ENCODE measurements around the gene RAD51B.

Gene RAD51B

GRCh38 chr14:68604822-68605221, 785.2 kb downstream of the RAD51B start:
- Mint-ChIP-seq H3K4me1 (peaks cover 10% of the 10 kb centered on the region), H3K4me3 (no peak overlapping the region), H3K27me3 (no peaks in the 10 kb centered on the region), H3K36me3 (peaks cover 7% of the 10 kb centered on the region), H3K27ac (no peak overlapping the region), H3K9me3 (no peaks in the 10 kb centered on the region)
- ATAC-seq (ENCODE audit: low read depth) = no peak
- DNase-seq (ENCODE audit: low spot score in 2 of 2) = no peak

GRCh38 chr14:68606176-68606575, 786.6 kb downstream of the RAD51B start:
- no peak overlapping the region for H3K27ac Mint-ChIP-seq
- no peaks in the 10 kb centered on the region for H3K9me3 Mint-ChIP-seq
- H3K4me3 Mint-ChIP-seq = no peak overlapping the region
- ATAC-seq (ENCODE audit: low read depth) (no peak), DNase-seq (ENCODE audit: low spot score in 2 of 2) (no peak)
- H3K36me3 Mint-ChIP-seq = peaks cover 7% of the 10 kb centered on the region
- peaks cover 10% of the 10 kb centered on the region for H3K4me1 Mint-ChIP-seq
- no peaks in the 10 kb centered on the region for H3K27me3 Mint-ChIP-seq

DNA sequence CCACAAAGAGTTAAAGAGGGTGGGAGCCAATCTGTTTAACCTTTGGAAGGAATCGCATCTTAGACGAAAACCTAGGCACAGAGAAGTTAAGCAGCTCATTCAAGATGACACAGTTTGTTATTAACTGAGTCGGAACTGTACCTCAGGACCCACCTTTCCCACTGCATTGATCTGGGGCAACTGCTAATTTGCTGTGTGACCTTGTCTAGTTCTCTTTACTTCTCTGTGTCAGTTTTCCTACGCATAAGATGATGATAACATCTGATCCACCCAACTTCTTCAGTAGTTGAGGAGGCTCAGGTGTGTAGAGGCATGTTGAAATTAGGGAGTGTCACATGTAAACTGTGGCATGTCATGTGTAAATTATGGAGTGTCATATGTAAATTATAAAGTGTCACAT, 787.1 kb downstream of the RAD51B start:
- Mint-ChIP-seq H3K27ac (no peak overlapping the region), H3K27me3 (no peaks in the 10 kb centered on the region), H3K4me1 (peaks cover 10% of the 10 kb centered on the region), H3K9me3 (no peaks in the 10 kb centered on the region), H3K4me3 (no peak overlapping the region), H3K36me3 (peaks cover 7% of the 10 kb centered on the region)
- DNase-seq (ENCODE audit: low spot score in 2 of 2) (no peak), ATAC-seq (ENCODE audit: low read depth) (no peak)

GRCh38 chr14:68607081-68607866, 787.7 kb downstream of the RAD51B start:
- no peak for DNase-seq (ENCODE audit: low spot score in 2 of 2)
- Mint-ChIP-seq H3K27me3 (no peaks in the 10 kb centered on the region), H3K4me1 (peaks cover 10% of the 10 kb centered on the region), H3K9me3 (no peaks in the 10 kb centered on the region), H3K4me3 (no peak overlapping the region), H3K27ac (no peak overlapping the region), H3K36me3 (peaks cover 6% of the 10 kb centered on the region)
- ATAC-seq (ENCODE audit: low read depth) = no peak

DNA sequence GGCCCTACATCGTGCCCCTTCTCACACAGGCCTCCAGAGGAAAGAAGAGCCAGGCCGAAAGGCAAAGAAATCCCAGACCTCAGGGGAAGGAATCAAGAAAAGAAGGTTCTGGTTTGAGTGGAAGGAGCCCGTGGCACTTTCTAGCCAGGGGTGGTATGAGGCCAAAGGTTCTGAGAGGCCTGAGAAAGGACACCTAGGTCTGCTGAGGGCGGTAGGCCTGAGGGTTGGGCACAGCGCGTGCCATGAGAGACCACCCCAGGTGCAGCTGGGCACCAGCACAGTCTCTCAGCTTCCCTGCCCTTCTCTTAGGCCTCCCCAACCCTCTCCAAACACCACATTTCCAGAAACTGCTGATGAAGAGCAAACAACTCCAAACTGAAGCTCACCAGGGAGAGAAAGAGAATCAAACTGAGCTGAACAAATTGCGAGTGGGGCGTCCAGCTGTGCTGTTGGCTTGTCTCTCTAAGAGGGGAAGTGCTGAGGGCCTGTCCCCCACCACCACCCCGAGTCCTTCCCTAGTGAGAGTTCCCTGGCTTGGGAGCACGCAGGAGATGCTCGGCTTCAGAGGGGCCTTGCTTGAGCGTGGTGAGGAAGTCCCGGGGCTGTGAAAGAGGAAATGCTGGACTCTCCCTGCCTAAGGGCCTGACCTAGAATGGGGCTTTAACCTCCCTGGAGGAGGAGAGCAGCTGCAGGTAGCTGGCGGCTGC, 788.4 kb downstream of the RAD51B start:
- H3K27ac Mint-ChIP-seq = peak overlapping the region; percentile 26

DNA sequence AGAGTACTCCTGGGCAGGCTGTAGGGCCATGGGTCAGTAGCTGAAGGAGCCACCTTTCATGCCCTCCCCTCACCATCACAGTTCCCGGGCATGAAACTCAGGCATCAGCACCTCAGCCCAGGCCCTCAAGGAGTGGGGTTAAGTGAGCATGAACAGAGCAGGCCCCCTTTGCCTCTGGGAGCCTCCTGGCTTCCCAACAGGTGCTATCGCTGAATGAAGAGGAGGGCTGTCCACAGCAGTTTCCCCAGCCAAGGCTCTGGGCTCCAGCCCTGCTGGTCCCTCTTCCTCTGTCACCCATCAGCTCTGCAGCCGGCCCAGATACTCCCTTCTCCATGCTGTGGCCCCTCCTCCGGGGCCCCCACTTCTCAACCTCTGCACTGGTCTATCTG, 789.0 kb downstream of the RAD51B start:
- DNase-seq (ENCODE audit: low spot score in 2 of 2) = no peak
- Mint-ChIP-seq H3K27me3 (no peaks in the 10 kb centered on the region), H3K36me3 (peaks cover 11% of the 10 kb centered on the region), H3K27ac (peak overlapping the region; percentile 26), H3K9me3 (peaks cover 2% of the 10 kb centered on the region), H3K4me3 (no peak overlapping the region), H3K4me1 (peaks cover 10% of the 10 kb centered on the region)
- no peak for ATAC-seq (ENCODE audit: low read depth)

More for the DNA sequence above, 788.4 kb downstream of the RAD51B start:
- Mint-ChIP-seq H3K27me3 (no peaks in the 10 kb centered on the region), H3K4me1 (peaks cover 10% of the 10 kb centered on the region), H3K36me3 (peaks cover 11% of the 10 kb centered on the region), H3K4me3 (no peak overlapping the region), H3K9me3 (peaks cover 2% of the 10 kb centered on the region)
- no peak for DNase-seq (ENCODE audit: low spot score in 2 of 2)
- ATAC-seq (ENCODE audit: low read depth) = peak; percentile 34

- Mint-ChIP-seq H3K36me3 (peaks cover 11% of the 10 kb centered on the region), H3K27ac (no peak overlapping the region), H3K4me3 (no peak overlapping the region), H3K9me3 (peaks cover 2% of the 10 kb centered on the region), H3K4me1 (peaks cover 10% of the 10 kb centered on the region), H3K27me3 (no peaks in the 10 kb centered on the region)
- DNase-seq (ENCODE audit: low spot score in 2 of 2) = no peak
- ATAC-seq (ENCODE audit: low read depth) = no peak
These were observed 789.4 kb downstream of the RAD51B start for GRCh38 chr14:68609012-68609411.

GRCh38 chr14:68610251-68610793, 790.7 kb downstream of the RAD51B start:
- no peak overlapping the region for H3K27ac Mint-ChIP-seq
- peaks cover 10% of the 10 kb centered on the region for H3K4me1 Mint-ChIP-seq
- DNase-seq (ENCODE audit: low spot score in 2 of 2) = no peak
- no peak for ATAC-seq (ENCODE audit: low read depth)
- peaks cover 5% of the 10 kb centered on the region for H3K9me3 Mint-ChIP-seq
- no peak overlapping the region for H3K4me3 Mint-ChIP-seq
- no peaks in the 10 kb centered on the region for H3K27me3 Mint-ChIP-seq
- H3K36me3 Mint-ChIP-seq = peaks cover 13% of the 10 kb centered on the region

DNA sequence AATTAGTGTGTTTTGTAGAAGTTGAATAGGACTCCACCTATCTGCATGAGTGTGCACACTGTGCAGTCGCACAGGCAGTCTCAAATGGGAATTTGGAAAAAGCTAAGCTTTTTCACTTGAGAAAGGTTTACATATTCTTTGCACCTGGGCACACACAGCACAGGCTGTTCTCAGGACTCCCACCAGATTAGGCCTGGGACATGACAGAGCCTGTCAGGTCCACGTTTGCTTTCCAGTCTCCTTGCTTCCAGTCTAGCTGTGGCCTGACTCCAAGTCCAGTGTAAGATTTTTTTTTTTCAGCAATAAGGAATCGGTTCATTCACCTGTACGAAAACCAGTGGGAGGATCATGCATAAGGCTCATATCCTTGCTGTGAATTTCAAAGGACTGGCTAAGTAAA, 792.0 kb downstream of the RAD51B start:
- Mint-ChIP-seq H3K36me3 (peaks cover 12% of the 10 kb centered on the region), H3K27ac (no peak overlapping the region), H3K9me3 (peaks cover 11% of the 10 kb centered on the region), H3K4me1 (peaks cover 10% of the 10 kb centered on the region), H3K27me3 (no peaks in the 10 kb centered on the region), H3K4me3 (no peak overlapping the region)
- DNase-seq (ENCODE audit: low spot score in 2 of 2) (no peak), ATAC-seq (ENCODE audit: low read depth) (no peak)

DNA sequence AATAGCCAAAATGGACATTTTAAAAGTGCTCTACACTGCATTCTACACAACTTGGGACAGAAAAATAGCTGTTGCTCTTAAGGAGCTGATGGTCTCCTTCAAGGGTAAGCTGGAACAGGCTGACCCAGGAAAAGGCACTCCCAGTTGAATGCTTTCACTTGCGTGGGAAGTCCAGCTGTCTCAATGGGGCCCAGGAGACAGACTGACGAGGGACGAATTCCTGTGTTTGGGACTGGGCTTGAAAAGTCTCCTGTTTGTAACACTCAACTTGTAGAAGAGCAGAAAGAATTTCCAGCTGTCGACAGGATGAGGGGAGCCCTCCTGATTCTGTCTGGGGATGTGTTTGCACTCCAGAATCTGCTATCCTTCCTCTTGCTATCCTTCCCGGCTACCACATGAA, 792.5 kb downstream of the RAD51B start:
- Mint-ChIP-seq H3K36me3 (peaks cover 15% of the 10 kb centered on the region), H3K27me3 (no peaks in the 10 kb centered on the region), H3K9me3 (peaks cover 14% of the 10 kb centered on the region), H3K4me1 (peaks cover 10% of the 10 kb centered on the region), H3K4me3 (no peak overlapping the region), H3K27ac (no peak overlapping the region)
- no peak for ATAC-seq (ENCODE audit: low read depth)
- no peak for DNase-seq (ENCODE audit: low spot score in 2 of 2)

- peaks cover 2% of the 10 kb centered on the region for H3K4me1 Mint-ChIP-seq
- H3K27me3 Mint-ChIP-seq = no peaks in the 10 kb centered on the region
- H3K36me3 Mint-ChIP-seq = peaks cover 24% of the 10 kb centered on the region
- DNase-seq (ENCODE audit: low spot score in 2 of 2) (no peak), ATAC-seq (ENCODE audit: low read depth) (no peak)
- no peak overlapping the region for H3K4me3 Mint-ChIP-seq
- H3K9me3 Mint-ChIP-seq = peaks cover 20% of the 10 kb centered on the region
- H3K27ac Mint-ChIP-seq = no peak overlapping the region
These were observed 796.8 kb downstream of the RAD51B start for GRCh38 chr14:68616221-68616902.

DNA sequence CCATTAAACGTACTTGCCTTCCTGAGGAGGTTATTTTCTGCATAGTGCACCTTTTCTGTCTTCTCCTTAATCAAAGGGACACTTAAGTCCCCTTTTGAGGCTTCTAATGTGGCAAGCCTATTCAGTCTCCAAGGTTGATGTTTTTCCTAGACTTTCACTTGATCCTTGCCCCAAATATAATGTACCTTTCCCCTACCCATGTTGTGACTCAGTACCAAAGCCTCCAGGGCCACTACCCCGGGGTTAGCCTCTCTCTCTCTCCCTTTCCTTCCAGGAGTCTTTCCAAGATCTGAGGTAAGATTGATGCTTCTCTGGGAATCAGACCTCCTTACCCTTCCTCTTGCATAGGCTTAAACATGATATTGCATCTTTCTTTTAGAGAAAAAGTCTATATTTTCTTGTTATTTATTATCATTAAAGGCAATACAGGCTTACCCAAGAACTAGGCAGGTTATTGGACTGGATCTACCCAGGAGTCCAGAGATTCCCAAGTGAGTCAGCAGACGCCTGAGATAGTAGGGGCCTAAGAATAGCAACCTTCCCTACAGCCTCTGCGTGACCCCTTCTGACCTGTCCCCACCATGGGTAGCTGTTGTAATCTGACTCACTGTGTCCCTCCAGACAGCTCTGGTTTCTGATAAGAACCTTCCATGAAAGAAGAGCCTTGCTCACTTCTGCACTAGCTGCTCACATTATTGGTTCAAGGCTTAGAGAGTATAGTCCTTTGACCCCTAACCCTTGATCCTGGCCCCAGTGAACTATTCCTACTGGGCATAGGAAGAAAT, 800.4 kb downstream of the RAD51B start:
- Mint-ChIP-seq H3K27me3 (no peaks in the 10 kb centered on the region), H3K4me3 (no peak overlapping the region), H3K9me3 (peaks cover 16% of the 10 kb centered on the region), H3K4me1 (peaks cover 10% of the 10 kb centered on the region), H3K27ac (no peak overlapping the region), H3K36me3 (peaks cover 15% of the 10 kb centered on the region)
- no peak for DNase-seq (ENCODE audit: low spot score in 2 of 2)
- ATAC-seq (ENCODE audit: low read depth) = no peak

All from memory B cell (primary cell).